ENCODE results near the gene IKZF1.

Gene IKZF1

GRCh38 chr7:50379539-50379938 lies 75.0 kb downstream of the IKZF1 start:
- no peak for DNase-seq

GRCh38 chr7:50382455-50382854 lies 77.9 kb downstream of the IKZF1 start:
- DNase-seq: no peak

GRCh38 chr7:50387351-50387750 lies 82.8 kb downstream of the IKZF1 start:
- DNase-seq: no peak

DNA sequence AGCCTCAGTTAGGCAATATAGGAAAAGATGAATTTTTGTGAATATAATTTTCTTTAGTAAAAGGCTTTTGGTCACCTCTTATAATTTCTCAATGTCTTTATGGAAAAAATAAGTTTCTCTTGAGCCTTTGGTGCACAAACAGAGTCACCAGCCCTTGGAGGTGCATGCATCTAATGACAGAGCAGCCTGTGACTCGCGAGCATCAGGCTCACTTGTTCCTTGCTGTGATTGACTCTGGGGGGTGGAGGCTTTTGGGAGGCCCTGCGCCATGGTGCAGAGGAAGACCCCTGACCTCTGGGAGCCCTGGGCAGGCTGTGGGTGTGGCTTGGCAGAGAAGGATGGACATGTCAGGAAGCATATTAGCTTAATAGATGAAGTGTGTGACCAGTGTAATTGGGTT lies 85.4 kb downstream of the IKZF1 start:
- DNase-seq: no peak

DNA sequence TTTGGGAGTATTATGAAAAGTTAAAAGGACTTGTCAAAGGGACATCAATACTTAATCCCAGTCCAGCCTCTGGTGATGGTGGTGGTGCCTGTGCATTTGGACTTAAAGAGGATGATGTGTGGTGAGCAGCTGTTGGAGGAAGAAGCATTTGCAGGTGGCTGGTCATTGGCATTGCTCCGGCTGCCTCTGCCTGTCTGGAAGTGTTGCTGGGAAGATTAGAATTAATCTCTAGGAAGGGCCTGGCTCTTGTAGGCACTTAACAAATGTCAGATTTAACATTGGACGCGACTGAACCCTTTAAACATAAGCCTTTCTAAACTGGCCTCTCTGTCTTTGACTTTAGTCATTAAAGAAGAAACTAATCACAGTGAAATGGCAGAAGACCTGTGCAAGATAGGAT lies 86.9 kb downstream of the IKZF1 start:
- DNase-seq: no peak

DNA sequence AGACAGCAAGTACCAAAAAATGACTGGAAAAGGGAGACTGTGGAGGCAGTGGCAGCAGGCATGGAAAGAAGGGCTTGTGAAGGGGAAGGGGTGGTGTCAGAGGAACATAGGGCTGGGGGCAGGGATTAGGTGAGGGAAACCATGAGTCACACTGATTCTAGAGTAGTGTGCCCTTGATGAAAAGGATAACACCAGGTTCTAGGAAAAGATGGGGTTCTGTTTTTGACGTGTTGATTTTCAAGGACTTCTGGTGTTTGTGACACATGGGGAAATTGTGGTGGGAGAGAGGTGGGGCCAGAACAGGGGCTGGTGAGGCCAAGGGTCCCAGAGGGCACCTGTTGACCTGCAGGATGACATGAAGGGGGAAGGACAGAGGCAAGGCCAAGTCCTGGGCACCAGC lies 88.6 kb downstream of the IKZF1 start:
- no peak for DNase-seq

GRCh38 chr7:50393547-50394252 lies 89.2 kb downstream of the IKZF1 start:
- DNase-seq: no peak

- DNase-seq: no peak
These were observed 89.8 kb downstream of the IKZF1 start for GRCh38 chr7:50394315-50394714.

DNA sequence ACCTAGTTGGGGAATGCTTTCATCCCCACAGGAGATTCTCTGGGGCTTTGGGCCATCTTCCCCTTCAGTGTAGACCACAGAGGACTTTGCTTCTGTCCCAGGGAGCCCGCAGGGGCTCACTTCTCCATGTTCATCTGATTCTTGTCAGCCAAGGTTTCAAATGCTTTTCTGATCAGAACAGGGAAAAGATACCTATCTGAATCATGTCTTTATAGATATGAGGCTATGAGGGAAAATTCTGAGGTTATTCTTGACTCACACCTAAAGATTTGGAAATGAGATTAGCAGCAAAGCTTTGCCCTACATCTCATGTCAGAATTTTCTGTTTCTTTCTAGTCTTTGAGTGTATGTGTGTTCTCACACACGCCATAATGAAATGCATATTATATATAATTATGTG lies 92.3 kb downstream of the IKZF1 start:
- DNase-seq: no peak

GRCh38 chr7:50397320-50397970 lies 92.9 kb downstream of the IKZF1 start:
- no peak for DNase-seq

DNA sequence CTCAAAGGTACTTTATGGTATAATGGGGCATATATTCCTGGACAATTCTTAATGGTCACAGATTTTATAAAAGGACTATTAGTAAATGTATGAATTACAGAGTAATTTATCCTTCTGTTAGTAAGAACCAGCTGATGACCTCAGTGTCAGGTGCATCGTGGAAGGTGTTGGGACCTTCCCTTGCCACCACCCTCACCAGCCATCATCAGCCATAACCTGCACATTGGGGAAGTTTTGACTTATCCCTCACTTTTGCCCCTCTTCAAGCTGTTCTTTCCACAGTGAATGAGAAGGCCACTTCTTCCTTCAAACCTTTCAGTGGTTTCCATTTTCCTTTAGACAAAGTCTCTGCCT lies 93.4 kb downstream of the IKZF1 start:
- DNase-seq: no peak

DNA sequence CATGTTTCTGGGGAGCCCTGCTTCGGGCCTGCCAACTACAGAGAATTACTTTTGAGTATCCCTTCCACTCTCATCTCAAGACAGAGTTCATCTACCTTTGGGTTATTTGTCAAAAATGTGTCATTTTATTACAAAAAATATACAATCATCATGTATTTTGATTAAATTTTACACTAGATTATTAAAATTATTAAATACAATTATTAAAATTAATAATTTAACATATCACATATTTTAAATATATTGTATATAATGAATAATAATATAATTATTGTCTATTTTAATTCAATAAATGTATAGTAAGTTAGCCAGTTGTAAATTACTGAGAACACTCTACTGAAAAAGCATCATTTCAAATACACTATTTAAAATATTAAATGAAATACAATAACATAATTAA lies 94.7 kb downstream of the IKZF1 start:
- DNase-seq: no peak

- no peak for DNase-seq
These were observed 95.1 kb downstream of the IKZF1 start for GRCh38 chr7:50399635-50400034.

DNA sequence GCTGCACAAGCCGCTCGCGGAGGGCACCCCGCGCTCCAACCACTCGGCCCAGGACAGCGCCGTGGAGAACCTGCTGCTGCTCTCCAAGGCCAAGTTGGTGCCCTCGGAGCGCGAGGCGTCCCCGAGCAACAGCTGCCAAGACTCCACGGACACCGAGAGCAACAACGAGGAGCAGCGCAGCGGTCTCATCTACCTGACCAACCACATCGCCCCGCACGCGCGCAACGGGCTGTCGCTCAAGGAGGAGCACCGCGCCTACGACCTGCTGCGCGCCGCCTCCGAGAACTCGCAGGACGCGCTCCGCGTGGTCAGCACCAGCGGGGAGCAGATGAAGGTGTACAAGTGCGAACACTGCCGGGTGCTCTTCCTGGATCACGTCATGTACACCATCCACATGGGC lies 95.6 kb downstream of the IKZF1 start:
- no peak for DNase-seq

- DNase-seq: no peak
These were observed 99.9 kb downstream of the IKZF1 start for GRCh38 chr7:50404392-50404791.

- DNase-seq: no peak
These were observed 100.7 kb downstream of the IKZF1 start for GRCh38 chr7:50405221-50405620.

GRCh38 chr7:50406935-50407334 lies 102.4 kb downstream of the IKZF1 start:
- DNase-seq: no peak

GRCh38 chr7:50409856-50410745 lies 105.6 kb downstream of the IKZF1 start:
- no peak for DNase-seq

- no peak for DNase-seq
These were observed 106.8 kb downstream of the IKZF1 start for GRCh38 chr7:50411332-50411731.

DNA sequence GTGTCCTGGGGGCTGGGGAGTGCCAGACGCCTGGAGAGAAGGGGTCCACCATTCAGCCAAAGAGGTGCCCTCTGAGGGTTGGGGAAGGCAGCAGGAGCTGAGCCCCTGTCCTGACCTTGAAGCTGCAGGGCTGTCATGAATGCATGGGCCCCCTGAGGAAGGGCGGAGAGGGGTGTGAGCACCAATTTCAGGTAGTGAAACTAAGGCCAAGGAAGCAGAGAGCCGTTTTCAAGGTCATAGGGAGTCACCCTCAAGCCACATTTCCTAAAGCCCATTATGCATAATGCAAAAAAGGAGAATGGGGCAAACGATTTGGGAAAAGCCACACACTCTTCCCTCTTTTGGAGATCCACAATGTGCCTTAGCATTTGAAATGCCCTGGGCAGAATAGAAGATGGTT lies 108.5 kb downstream of the IKZF1 start:
- no peak for DNase-seq

- no peak for DNase-seq
These were observed 109.0 kb downstream of the IKZF1 start for GRCh38 chr7:50413561-50413960.

GRCh38 chr7:50415844-50416364 lies 111.4 kb downstream of the IKZF1 start:
- no peak for DNase-seq

GRCh38 chr7:50416527-50417182 lies 112.1 kb downstream of the IKZF1 start:
- DNase-seq: no peak

Measured in NCI-H446 (cell line).